HG02852 (cell line): ENCODE results near the gene RBM26.
"Not testable (repeated sequence)": the region's sequence is repeated elsewhere in the genome, so short reads cannot be mapped to it uniquely, and the experiment has no call there.

Experiments
- ATAC-seq: cut with Tn5 transposase; IDR thresholded peaks from one replicate; pipeline ENCODE4 v1.9.1; 2021; ENCODE audit warnings: mild to moderate bottlenecking, moderate library complexity; ENCODE audit not compliant: unreplicated experiment

The RBM26 gene

GRCh38 chr13:79389026-79389425 lies 17.0 kb downstream of the RBM26 start:
- no peak for ATAC-seq

GRCh38 chr13:79387853-79388252 lies 18.2 kb downstream of the RBM26 start:
- no peak for ATAC-seq

DNA sequence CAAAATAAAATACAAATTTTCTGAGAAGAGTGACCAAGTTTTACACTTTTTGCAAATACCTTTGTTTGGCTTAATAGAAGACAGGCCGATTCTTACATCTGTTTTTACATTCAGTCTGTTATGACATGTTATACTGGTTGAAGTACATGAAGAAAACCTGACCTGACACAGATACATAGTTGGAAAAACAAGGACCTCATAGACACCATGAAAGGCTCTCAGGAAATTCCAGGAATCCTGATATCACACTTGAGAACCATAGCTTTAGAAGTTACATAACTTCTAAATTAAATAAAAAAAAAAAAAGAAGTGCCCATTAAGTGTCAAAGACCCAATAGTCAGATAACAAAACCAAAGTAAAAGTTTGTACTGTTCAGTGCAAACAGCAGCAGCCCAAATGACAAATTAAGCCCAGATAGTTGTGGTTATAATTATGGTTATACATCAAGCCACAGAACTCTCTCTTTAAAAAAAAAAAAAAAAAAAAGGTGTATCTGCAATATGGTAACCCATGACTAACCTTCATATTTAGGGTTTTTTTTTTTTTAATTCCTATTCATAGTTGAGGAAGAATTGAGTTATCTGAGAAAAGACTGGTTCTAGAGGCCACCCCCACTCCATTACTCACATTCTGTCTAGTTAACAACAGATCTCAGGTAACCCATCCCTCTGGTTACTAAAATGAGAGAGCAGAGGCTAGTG lies 19.8 kb downstream of the RBM26 start:
- peak; percentile 3 for ATAC-seq

GRCh38 chr13:79385694-79386093 lies 20.4 kb downstream of the RBM26 start:
- peak; percentile 91 for ATAC-seq

- no peak for ATAC-seq
Measured at GRCh38 chr13:79384022-79384610, 21.9 kb downstream of the RBM26 start.

DNA sequence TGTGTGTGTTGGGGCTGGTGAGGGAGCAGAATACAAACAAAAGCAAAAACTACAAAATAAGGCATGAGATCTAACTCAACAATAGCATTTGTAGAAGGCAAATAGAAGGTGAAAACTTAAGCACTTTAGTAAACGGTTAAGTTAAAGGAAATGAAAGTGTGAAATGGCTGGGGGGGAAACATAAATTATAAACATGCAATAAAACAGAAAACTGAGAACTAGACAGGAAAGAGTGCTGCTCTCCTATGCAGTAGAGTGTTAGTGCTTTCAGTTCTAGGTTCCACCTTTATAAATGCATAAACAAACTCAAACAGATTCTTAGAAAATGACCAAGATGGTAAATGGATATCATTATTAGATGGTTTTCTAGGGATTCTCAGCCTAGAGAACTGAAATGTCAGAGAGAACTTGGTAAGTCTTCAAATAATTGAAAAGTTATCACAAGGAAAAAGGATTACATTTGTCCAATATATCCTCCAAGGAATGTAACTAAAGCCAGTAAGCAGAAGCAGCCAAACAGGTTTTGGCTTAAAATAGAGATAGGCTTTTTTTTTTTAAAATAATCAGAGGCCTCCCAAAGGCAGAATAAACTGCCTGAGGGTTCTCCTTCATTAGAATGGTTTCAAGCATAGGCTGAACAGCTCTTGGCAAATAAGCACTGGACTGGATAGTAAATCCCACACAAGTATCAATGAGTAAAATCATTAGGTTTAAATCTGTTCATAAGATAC lies 23.3 kb downstream of the RBM26 start:
- peak; percentile 47 for ATAC-seq

GRCh38 chr13:79380997-79381396 lies 25.1 kb downstream of the RBM26 start:
- no peak for ATAC-seq

- no peak for ATAC-seq
Measured at GRCh38 chr13:79379274-79379673, 26.8 kb downstream of the RBM26 start.

DNA sequence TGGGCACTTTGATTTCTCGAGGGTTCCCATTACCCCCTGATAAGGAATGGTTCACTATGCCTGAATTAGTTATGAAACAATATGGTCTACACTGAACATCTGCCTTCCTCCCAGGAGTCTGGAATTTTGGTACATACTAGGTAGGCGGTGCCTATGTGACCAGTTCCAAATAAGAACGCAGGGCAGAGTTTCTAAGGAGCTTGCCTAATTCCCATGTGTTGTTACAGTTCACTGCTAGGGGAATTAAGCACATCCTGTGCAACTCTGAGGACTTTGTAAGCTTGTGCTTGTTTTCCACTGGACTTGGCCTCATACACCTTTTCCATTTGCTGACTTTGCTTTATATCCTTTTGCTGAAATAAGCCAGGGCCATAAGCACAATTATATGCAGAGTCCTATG lies 29.2 kb downstream of the RBM26 start:
- ATAC-seq, result no peak

GRCh38 chr13:79374578-79374977 lies 31.5 kb downstream of the RBM26 start:
- no peak for ATAC-seq

DNA sequence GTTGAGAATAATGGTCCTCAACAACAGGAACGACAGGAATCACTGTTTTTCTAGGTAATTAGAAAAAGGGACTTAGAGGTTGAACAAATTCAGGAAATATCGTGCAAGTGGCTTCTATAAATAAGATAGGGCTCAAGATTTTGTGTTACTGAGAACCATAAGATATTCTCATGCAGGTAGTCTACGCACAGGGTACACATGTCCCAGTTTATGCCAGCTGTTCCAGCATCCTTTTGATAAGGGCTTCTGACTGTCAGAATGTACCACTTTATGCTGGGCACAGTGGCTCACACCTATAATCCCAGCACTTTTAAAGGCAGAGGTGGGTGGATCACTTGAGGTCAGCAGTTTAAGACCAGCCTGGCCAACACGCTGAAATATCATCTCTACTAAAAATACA lies 32.1 kb downstream of the RBM26 start:
- ATAC-seq, result no peak

GRCh38 chr13:79369226-79369625 lies 36.8 kb downstream of the RBM26 start:
- ATAC-seq, result no peak

- no peak for ATAC-seq
Measured at GRCh38 chr13:79365981-79366380, 40.1 kb downstream of the RBM26 start.

DNA sequence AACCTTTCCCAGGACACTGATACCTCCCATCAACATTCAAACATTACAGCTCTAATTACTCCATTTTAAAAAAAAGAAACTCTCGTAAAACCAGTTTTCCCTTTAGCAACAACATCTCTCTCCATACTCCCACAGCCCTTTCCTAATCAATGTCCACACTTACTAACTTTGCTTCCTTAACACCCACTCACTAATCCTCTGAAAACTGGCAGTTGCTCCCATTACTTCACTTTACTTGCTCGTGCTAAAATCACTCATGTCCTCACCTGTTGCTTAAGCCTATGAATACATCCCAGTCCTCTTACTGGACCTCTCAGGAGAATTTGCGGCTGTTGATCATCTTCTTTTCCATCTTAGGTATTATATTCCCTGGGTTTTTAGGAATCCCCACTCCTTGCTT lies 44.8 kb downstream of the RBM26 start:
- no peak for ATAC-seq

GRCh38 chr13:79360095-79360494 lies 46.0 kb downstream of the RBM26 start:
- ATAC-seq, result peak; percentile 88

DNA sequence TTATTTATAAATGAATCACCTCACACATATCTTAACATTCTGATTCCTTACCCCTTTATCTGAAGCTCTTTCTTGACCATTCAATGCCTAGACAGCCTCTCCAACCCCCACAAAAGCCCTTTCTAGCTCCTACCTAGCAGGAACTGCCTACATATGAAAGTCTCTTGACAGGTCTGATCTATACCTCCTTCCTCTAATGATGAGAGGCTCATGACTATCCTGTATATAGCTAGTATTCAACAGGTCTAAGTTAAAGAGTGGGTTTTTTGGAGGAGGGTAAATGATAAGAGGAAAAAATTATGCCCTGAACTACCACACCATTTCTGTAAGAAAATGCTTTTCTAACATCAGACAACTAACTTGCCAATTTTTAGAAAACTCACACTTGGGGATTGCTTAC lies 47.0 kb downstream of the RBM26 start:
- no peak for ATAC-seq

- no peak for ATAC-seq
Measured at GRCh38 chr13:79354285-79354684, 51.8 kb downstream of the RBM26 start.

GRCh38 chr13:79353693-79354092 lies 52.4 kb downstream of the RBM26 start:
- no peak for ATAC-seq

DNA sequence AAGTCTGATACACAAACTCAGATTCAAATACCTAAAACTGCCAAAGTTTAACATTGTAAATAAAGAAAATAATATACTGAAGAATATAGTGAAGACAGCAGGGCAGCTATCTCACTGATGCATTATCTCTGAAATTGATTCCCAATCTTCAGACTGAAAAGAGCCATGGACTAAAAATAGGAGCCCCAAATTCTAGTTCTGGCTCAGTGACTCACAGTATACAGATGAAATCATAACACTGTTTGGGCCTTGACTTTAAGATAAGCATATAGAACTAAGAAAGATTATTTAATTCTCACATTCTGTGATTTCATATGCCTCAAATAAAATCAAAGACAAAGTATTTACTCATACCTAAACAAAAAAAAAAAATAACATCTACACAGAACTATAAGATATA lies 53.9 kb downstream of the RBM26 start:
- ATAC-seq, result no peak

DNA sequence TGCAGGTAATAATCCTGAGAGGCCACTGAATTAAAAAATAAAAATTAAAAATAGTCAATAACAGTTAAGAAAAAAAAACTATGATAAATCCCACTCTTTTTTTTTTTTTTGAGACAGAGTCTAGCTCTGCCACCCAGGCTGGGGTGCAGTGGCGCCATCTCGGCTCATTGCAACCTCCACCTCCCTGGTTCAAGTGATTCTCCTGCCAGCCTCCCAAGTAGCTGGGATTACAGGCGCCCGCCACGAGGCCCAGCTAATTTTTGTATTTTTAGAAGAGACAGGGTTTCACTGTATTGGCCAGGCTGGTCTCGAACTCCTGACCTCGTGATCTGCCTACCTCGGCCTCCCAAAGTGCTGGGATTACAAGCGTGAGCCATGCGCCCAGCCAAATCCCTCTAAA lies 56.4 kb downstream of the RBM26 start:
- ATAC-seq, result not testable (repeated sequence)

DNA sequence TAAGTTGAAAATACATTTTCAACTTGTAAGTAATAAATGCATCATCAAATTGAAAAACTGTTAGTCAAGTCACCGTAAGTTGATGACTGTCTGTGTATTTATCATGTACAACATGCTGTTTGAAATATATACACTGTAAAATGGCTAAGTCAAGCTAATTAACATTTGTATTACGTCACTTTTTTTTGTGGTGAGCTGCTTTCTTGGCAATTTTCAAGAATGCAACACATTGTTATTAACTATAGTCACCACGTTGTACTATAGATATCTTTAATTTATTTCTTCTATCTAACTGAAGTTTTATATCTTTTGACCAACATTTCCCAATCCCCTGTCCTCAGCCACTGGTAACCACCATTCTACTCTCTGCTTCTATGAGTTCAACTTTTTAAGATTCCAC lies 57.0 kb downstream of the RBM26 start:
- no peak for ATAC-seq

DNA sequence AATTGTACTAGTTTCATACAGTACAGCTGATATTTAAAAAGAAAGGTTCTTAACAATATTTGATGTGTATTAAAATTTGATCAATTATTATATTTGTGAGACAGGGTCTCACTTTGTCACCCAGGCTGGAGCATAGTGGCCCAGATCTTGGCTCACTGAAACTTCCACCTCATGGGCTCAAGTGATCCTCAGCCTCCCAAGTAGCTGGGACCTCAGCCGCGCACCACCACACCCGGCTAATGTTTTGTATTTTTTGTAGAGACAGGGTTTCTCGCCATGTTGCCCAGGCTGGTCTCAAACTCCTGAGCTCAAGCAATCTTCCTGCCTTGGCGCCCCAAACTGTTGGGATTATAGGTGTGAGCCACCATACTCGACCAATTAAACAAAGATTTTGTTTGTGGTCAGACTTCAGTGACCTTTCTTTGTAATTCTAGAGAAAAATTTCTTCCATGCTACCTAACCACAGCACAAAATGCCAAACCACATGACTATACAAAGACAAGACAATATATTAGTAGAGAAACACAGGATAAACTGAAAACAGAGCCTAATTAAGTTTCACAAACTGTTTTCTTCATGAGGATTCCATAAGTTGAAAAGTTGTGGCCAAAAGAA lies 59.6 kb downstream of the RBM26 start:
- no peak for ATAC-seq
